GM12872 (cell line): ENCODE measurements around the gene STAT1.

Experiments
- CTCF ChIP-seq: IDR thresholded peaks from 3 replicates; pipeline ENCODE4 v1.5.1; 2011; ENCODE audit warnings: low read depth, mild to moderate bottlenecking, low read length, moderate library complexity; ENCODE audit not compliant: insufficient read depth

Gene STAT1

GRCh38 chr2:190947711-190948251 lies 66.2 kb downstream of the STAT1 start:
- peak; percentile 42; the same call in 2 of the 3 replicates for TF ChIP-seq CTCF

GRCh38 chr2:190947141-190947540 lies 66.8 kb downstream of the STAT1 start:
- no peak for TF ChIP-seq CTCF

GRCh38 chr2:190943706-190944105 lies 70.3 kb downstream of the STAT1 start:
- TF ChIP-seq CTCF = no peak

GRCh38 chr2:190942697-190943096 lies 71.3 kb downstream of the STAT1 start:
- no peak for TF ChIP-seq CTCF

GRCh38 chr2:190941571-190941970 lies 72.4 kb downstream of the STAT1 start:
- no peak for TF ChIP-seq CTCF

GRCh38 chr2:190940454-190940853 lies 73.5 kb downstream of the STAT1 start:
- no peak for TF ChIP-seq CTCF

- no peak for TF ChIP-seq CTCF
These were observed 75.1 kb downstream of the STAT1 start for GRCh38 chr2:190938771-190939335.
